A673 (cell line): ENCODE results near the gene RC3H2.

Experiments used
- EZH2 ChIP-seq: fragments of 200-600 bp; sonication (generic); IDR thresholded peaks from 2 replicates; pipeline ENCODE4 v1.6.1; 2017; ENCODE audit warnings: borderline replicate concordance, low read depth, mild to moderate bottlenecking, mixed read lengths, antibody characterized with exemption, low read length; ENCODE audit not compliant: poor library complexity, severe bottlenecking
- TF ChIP-seq, protein P1 (sequence below): fragments of 300-800, 200-600 bp; sonication (generic); conservative IDR thresholded peaks from 2 replicates; pipeline ENCODE4 v1.5.1; 2017; ENCODE audit warnings: low read depth, mild to moderate bottlenecking, antibody characterized with exemption, low read length, moderate library complexity, mixed read lengths

DNA sequence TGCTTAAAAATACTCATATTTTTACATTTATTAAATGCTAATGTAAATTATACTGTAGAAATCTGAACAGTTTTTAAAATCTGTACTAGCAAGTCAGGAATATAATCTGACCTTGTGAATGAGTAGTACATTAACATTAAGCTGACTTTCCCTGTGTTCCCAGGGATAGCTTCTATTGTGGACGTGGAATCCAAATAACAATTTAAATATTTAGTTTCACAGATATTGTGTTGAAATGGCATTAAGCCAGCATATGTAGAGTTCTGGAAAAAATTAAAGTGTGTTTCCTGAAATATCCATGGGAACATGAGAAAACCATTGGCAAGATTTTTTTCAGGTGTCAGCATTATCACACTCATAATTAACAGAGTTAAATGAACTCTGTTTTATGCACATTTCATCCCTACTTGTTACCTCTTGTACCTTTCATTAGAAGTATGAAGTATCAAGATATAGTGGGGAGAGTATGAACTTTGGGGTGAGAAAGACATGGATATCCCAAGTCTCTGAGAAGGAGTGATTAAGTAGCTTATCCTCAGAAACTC is 41.4 kb upstream of the RC3H2 start:
- TF ChIP-seq, protein P1, sequence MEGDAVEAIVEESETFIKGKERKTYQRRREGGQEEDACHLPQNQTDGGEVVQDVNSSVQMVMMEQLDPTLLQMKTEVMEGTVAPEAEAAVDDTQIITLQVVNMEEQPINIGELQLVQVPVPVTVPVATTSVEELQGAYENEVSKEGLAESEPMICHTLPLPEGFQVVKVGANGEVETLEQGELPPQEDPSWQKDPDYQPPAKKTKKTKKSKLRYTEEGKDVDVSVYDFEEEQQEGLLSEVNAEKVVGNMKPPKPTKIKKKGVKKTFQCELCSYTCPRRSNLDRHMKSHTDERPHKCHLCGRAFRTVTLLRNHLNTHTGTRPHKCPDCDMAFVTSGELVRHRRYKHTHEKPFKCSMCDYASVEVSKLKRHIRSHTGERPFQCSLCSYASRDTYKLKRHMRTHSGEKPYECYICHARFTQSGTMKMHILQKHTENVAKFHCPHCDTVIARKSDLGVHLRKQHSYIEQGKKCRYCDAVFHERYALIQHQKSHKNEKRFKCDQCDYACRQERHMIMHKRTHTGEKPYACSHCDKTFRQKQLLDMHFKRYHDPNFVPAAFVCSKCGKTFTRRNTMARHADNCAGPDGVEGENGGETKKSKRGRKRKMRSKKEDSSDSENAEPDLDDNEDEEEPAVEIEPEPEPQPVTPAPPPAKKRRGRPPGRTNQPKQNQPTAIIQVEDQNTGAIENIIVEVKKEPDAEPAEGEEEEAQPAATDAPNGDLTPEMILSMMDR = no peak
- no peak for TF ChIP-seq EZH2
